ENCODE measurements around the gene ANGPTL7.
"Not testable (repeated sequence)": the region's sequence is repeated elsewhere in the genome, so short reads cannot be mapped to it uniquely, and the experiment has no call there.

The ANGPTL7 gene

GRCh38 chr1:11178021-11179015, 10.8 kb upstream of the ANGPTL7 start:
- H3K4me3 ChIP-seq (ENCODE audit: control insufficient read depth, low read depth, low read length): no peak overlapping the region
- DNase-seq (ENCODE audit: low read depth): no peak
- no peak for TF ChIP-seq CTCF (IDR thresholded peaks at IDR 0.05; ENCODE audit: control insufficient read depth, insufficient read depth, low read depth, low read length, missing control alignments)

- no peak overlapping the region for H3K4me3 ChIP-seq (ENCODE audit: control insufficient read depth, low read depth, low read length)
- no peak for TF ChIP-seq CTCF (IDR thresholded peaks at IDR 0.05; ENCODE audit: control insufficient read depth, insufficient read depth, low read depth, low read length, missing control alignments)
- DNase-seq (ENCODE audit: low read depth): no peak
Observed at GRCh38 chr1:11179125-11179524, 10.0 kb upstream of the ANGPTL7 start.

GRCh38 chr1:11179749-11180148, 9.4 kb upstream of the ANGPTL7 start:
- not testable (repeated sequence) for DNase-seq (ENCODE audit: low read depth); H3K4me3 ChIP-seq (ENCODE audit: control insufficient read depth, low read depth, low read length)

GRCh38 chr1:11180342-11180744, 8.8 kb upstream of the ANGPTL7 start:
- no peak overlapping the region for H3K4me3 ChIP-seq (ENCODE audit: control insufficient read depth, low read depth, low read length)
- TF ChIP-seq CTCF (IDR thresholded peaks at IDR 0.05; ENCODE audit: control insufficient read depth, insufficient read depth, low read depth, low read length, missing control alignments): no peak
- peak; percentile 73 for DNase-seq (ENCODE audit: low read depth)

GRCh38 chr1:11182884-11183283, 6.3 kb upstream of the ANGPTL7 start:
- no peak for DNase-seq (ENCODE audit: low read depth)
- TF ChIP-seq CTCF (IDR thresholded peaks at IDR 0.05; ENCODE audit: control insufficient read depth, insufficient read depth, low read depth, low read length, missing control alignments): no peak
- H3K4me3 ChIP-seq (ENCODE audit: control insufficient read depth, low read depth, low read length): no peak overlapping the region

- H3K4me3 ChIP-seq (ENCODE audit: control insufficient read depth, low read depth, low read length): no peak overlapping the region
- TF ChIP-seq CTCF (IDR thresholded peaks at IDR 0.05; ENCODE audit: control insufficient read depth, insufficient read depth, low read depth, low read length, missing control alignments): no peak
- DNase-seq (ENCODE audit: low read depth): no peak
Observed at GRCh38 chr1:11184973-11185372, 4.2 kb upstream of the ANGPTL7 start.

- no peak for DNase-seq (ENCODE audit: low read depth)
- TF ChIP-seq CTCF (IDR thresholded peaks at IDR 0.05; ENCODE audit: control insufficient read depth, insufficient read depth, low read depth, low read length, missing control alignments): no peak
- no peak overlapping the region for H3K4me3 ChIP-seq (ENCODE audit: control insufficient read depth, low read depth, low read length)
Observed at GRCh38 chr1:11187000-11187399, 2.2 kb upstream of the ANGPTL7 start.
